H1 (cell line): ENCODE results near the gene CRKL. TPM values are rescaled to one million over a fixed set of nuclear protein-coding genes. Genes with fewer than 3 reads are reported as not detected.
A peak's percentile ranks its signal among the peaks of the same experiment; 100 is the strongest.

Experiments
- CTCF ChIA-PET: fragments of 300-600 bp; sonication (Branson Sonifier 250); formaldehyde crosslinking; loops from one replicate; lab custom pipeline; 2021; ENCODE audit not compliant: partially characterized antibody; lab: Charles Lee
- POLR2A ChIA-PET: fragments of 300-600 bp; sonication (Branson Sonifier 250); formaldehyde crosslinking; loops from one replicate; lab custom pipeline; 2021; ENCODE audit warnings: inconsistent platforms; ENCODE audit not compliant: partially characterized antibody; lab: Charles Lee
- DNase-seq, 2 experiments: peaks; one replicate each; pipeline versions ENCODE4 v3.0.0 to v3.0.0-alpha.2; 2010 to 2022; ENCODE audit warnings: low spot score in 2 of 2, low read depth in 1 of 2, mixed read lengths in 1 of 2
- FAIRE-seq: peaks from 2 replicates; lab custom pipeline; 2011; peaks lifted over from hg19 to GRCh38; lab: Jason Lieb, UNC
- H2AFZ ChIP-seq: 2 replicates; pipeline ENCODE4 v1.8.1; 2012; ENCODE audit warnings: low read length, inconsistent platforms
- H2AK5ac ChIP-seq: 2 replicates; pipeline ENCODE4 v1.6.1; 2013; ENCODE audit warnings: low read depth, low read length
- H2BK120ac ChIP-seq: replicated peaks from 2 replicates; pipeline ENCODE3; 2013; ENCODE audit warnings: low read depth, low read length, inconsistent platforms
- H2BK12ac ChIP-seq: 2 replicates; pipeline ENCODE4 v1.6.1; 2013; ENCODE audit warnings: low read depth, low read length
- H2BK15ac ChIP-seq: 2 replicates; pipeline ENCODE4 v1.6.1; 2013; ENCODE audit warnings: low read length
- H2BK20ac ChIP-seq: 2 replicates; pipeline ENCODE4 v1.6.1; 2013; ENCODE audit warnings: low read length
- H2BK5ac ChIP-seq: 2 replicates; pipeline ENCODE4 v1.6.1; 2013; ENCODE audit warnings: low read depth, low read length
- H3K14ac ChIP-seq: 2 replicates; pipeline ENCODE4 v1.6.1; 2013; ENCODE audit warnings: inconsistent platforms; ENCODE audit not compliant: insufficient read length
- H3K18ac ChIP-seq: 2 replicates; pipeline ENCODE4 v1.6.1; 2013; ENCODE audit warnings: low read length; ENCODE audit errors: extremely low read depth
- H3K23ac ChIP-seq: 2 replicates; pipeline ENCODE4 v1.6.1; 2013; ENCODE audit warnings: inconsistent platforms; ENCODE audit not compliant: insufficient read length
- H3K23me2 ChIP-seq: 2 replicates; pipeline ENCODE4 v1.6.1; 2013; ENCODE audit warnings: low read depth, low read length
- H3K27ac ChIP-seq: 2 replicates; pipeline ENCODE4 v1.6.1; 2011; ENCODE audit warnings: low read depth, low read length, inconsistent platforms
- H3K27me3 ChIP-seq, 4 experiments: replicated peaks in 1 of 4; 1 replicate in 1 of 4; 2 replicates in 3 of 4; pipeline versions ENCODE4 v1.6.1 to v1.8.1; 2011 to 2013; ENCODE audit warnings: low read length in 3 of 4, mild to moderate bottlenecking in 3 of 4, inconsistent platforms in 2 of 4, mixed read lengths in 2 of 4, moderate library complexity in 1 of 4; ENCODE audit not compliant: control insufficient read depth in 3 of 4, insufficient read depth in 3 of 4; ENCODE audit errors: extremely low read depth in 1 of 4
- H3K36me3 ChIP-seq, 4 experiments: 2 replicates each; pipeline versions ENCODE4 v1.6.1 to v1.8.1; 2011 to 2013; ENCODE audit warnings: mild to moderate bottlenecking in 4 of 4, low read length in 3 of 4, moderate library complexity in 2 of 4, control low read depth in 1 of 4, inconsistent platforms in 1 of 4; ENCODE audit not compliant: insufficient read depth in 4 of 4, control insufficient read depth in 2 of 4
- H3K4ac ChIP-seq: replicated peaks from 2 replicates; pipeline ENCODE3; 2013; ENCODE audit warnings: low read length, low read depth, mixed read lengths, inconsistent platforms; ENCODE audit not compliant: insufficient read length
- H3K4me1 ChIP-seq, 4 experiments: replicated peaks in 1 of 4; 1 replicate in 1 of 4; 2 replicates in 3 of 4; pipeline versions ENCODE4 v1.6.1 to v1.8.1; 2011 to 2013; ENCODE audit warnings: low read length in 3 of 4, inconsistent platforms in 2 of 4, mixed read lengths in 1 of 4; ENCODE audit not compliant: insufficient read depth in 4 of 4, control insufficient read depth in 3 of 4
- H3K4me2 ChIP-seq, 2 experiments: 2 replicates each; pipeline versions ENCODE4 v1.6.1 to v1.8.1; 2011 to 2013; ENCODE audit warnings: low read depth in 2 of 2, low read length in 2 of 2, control low read depth in 1 of 2, inconsistent platforms in 1 of 2, mild to moderate bottlenecking in 1 of 2; ENCODE audit not compliant: insufficient read depth in 1 of 2
- H3K4me3 ChIP-seq, 4 experiments: fragments of 200-600, 300-600 bp in 1 of 4; sonication (generic), shearing (Covaris generic), sonication (Bioruptor Twin) in 1 of 4; 2 replicates each; pipeline versions ENCODE4 v1.5.1 to v1.8.1; 2011 to 2016; ENCODE audit warnings: low read length in 4 of 4, low read depth in 3 of 4, control low read depth in 2 of 4, inconsistent platforms in 2 of 4, mild to moderate bottlenecking in 2 of 4, mixed read lengths in 1 of 4, moderate library complexity in 1 of 4; ENCODE audit not compliant: insufficient read depth in 2 of 4; ENCODE audit errors: extremely low read depth in 1 of 4
- H3K56ac ChIP-seq: replicated peaks from 2 replicates; pipeline ENCODE3; 2013; ENCODE audit warnings: low read depth, mild to moderate bottlenecking, mixed read lengths, low read length, inconsistent platforms; ENCODE audit not compliant: insufficient read length
- H3K79me1 ChIP-seq: 2 replicates; pipeline ENCODE4 v1.6.1; 2013; ENCODE audit warnings: low read depth, low read length, control low read depth
- H3K79me2 ChIP-seq, 2 experiments: 2 replicates each; pipeline versions ENCODE4 v1.6.1 to v1.8.1; 2012 to 2013; ENCODE audit warnings: low read length in 2 of 2, mild to moderate bottlenecking in 2 of 2, inconsistent platforms in 1 of 2; ENCODE audit not compliant: insufficient read depth in 2 of 2, control insufficient read depth in 1 of 2
- H3K9ac ChIP-seq, 4 experiments: replicated peaks in 1 of 4; 1 replicate in 1 of 4; 2 replicates in 3 of 4; pipeline versions ENCODE4 v1.6.1 to v1.8.1; 2011 to 2013; ENCODE audit warnings: low read depth in 3 of 4, low read length in 3 of 4, control low read depth in 2 of 4, mild to moderate bottlenecking in 2 of 4, moderate library complexity in 2 of 4, inconsistent platforms in 1 of 4; ENCODE audit errors: extremely low read depth in 1 of 4
- H3K9me3 ChIP-seq, 2 experiments: 2 replicates each; pipeline versions ENCODE4 v1.6.1 to v1.8.1; 2012 to 2013; ENCODE audit warnings: mild to moderate bottlenecking in 2 of 2, moderate library complexity in 2 of 2, control low read depth in 1 of 2, inconsistent platforms in 1 of 2, low read depth in 1 of 2, low read length in 1 of 2, mixed read lengths in 1 of 2; ENCODE audit not compliant: insufficient read depth in 2 of 2
- H4K20me1 ChIP-seq, 2 experiments: replicated peaks in 1 of 2; 2 replicates each; pipeline versions ENCODE3 to v1.8.1; 2011 to 2013; ENCODE audit warnings: inconsistent platforms in 2 of 2, low read length in 2 of 2, mild to moderate bottlenecking in 1 of 2; ENCODE audit not compliant: insufficient read depth in 2 of 2, control insufficient read depth in 1 of 2
- H4K5ac ChIP-seq: 2 replicates; pipeline ENCODE4 v1.6.1; 2013; ENCODE audit warnings: low read length, low read depth, mixed read lengths, inconsistent platforms; ENCODE audit not compliant: insufficient read length
- H4K8ac ChIP-seq: 2 replicates; pipeline ENCODE4 v1.8.0; 2013; ENCODE audit warnings: mild to moderate bottlenecking, moderate library complexity, low read length, inconsistent platforms; ENCODE audit not compliant: insufficient read depth; ENCODE audit errors: extremely low read depth
- H4K91ac ChIP-seq: replicated peaks from 2 replicates; pipeline ENCODE3; 2013; ENCODE audit warnings: low read length, mixed read lengths, inconsistent platforms; ENCODE audit not compliant: insufficient read length
- KDM5A ChIP-seq: fragments of 200-600 bp; IDR thresholded peaks from 2 replicates; pipeline ENCODE4 v1.7.1; 2012; ENCODE audit warnings: mild to moderate bottlenecking, low read length, inconsistent platforms, mixed read lengths
- MAFK ChIP-seq: IDR thresholded peaks from 2 replicates; pipeline ENCODE4 v1.6.1; 2012; ENCODE audit warnings: low read depth, mild to moderate bottlenecking, improper control_type of control experiment, low read length
- POLR2AphosphoS5 ChIP-seq: IDR thresholded peaks from 2 replicates; pipeline ENCODE4 v1.6.1; 2011; ENCODE audit warnings: low read depth, low read length
- WGBS, 2 experiments: shearing (Covaris generic) in 1 of 2; methylation state at CpG; one replicate each; pipeline versions ENCODE4 v1.1.6 to v1.1.7; 2013 to 2015; ENCODE audit warnings: low lambda C conversion rate in 2 of 2, mixed read lengths in 2 of 2, inconsistent platforms in 1 of 2, low coverage in 1 of 2, missing lambda C conversion rate in 1 of 2; ENCODE audit not compliant: insufficient replicate concordance in 2 of 2, insufficient coverage in 1 of 2, insufficient read length in 1 of 2; ENCODE audit errors: extremely low coverage in 1 of 2, missing lambda C conversion rate in 1 of 2; 5-methylcytosine and 5-hydroxymethylcytosine counted together
- polyA plus RNA-seq, 7 experiments: library from polyadenylated mRNA; depleted of rRNA in 3 of 7; stranded (reverse) in 5 of 7; unstranded in 2 of 7; fragments of >200 nt in 5 of 7; fragments of 200-250 nt in 2 of 7; gene quantifications; 1 replicate in 5 of 7; 2 replicates in 1 of 7; 4 replicates in 1 of 7; pipeline versions ENCODE4 v1.2.1 to v1.2.3, GENCODE V29; 2011 to 2013; ENCODE audit warnings: missing spikeins in 2 of 7, mixed read lengths in 2 of 7
- total RNA-seq: library from RNA; stranded (reverse); fragmentation: NEBNext Ultra II Directional; extraction: Animal tissue kit (Norgen Biotek cat#: 25700); gene quantifications from 2 replicates; pipeline ENCODE4 v1.2.1, GENCODE V29; 2021

CRKL gene
- total and polyA plus RNA-seq, 2 of the 8 experiments (the other 6 are each of a cell fraction or from before 2014, with no cell fraction given): 34.5 to 94.5 TPM

- H4K20me1 ChIP-seq: peaks cover 6 to 12% of the 10 kb centered on the region in 2 experiments
Measured at GRCh38 chr22:21000987-21001600, 83.9 kb downstream of the CRKL start.

More at GRCh38 chr22:21000987-21001600, 83.9 kb downstream of the CRKL start:
- H4K8ac ChIP-seq: peak overlapping the region; percentile 85; the same call in 1 of the 2 replicates
- H3K27me3 ChIP-seq: no peaks in the 10 kb centered on the region
- 0 out of 2 replicates have a peak overlapping the region, but pooled peaks have one; percentile 29 for H2BK15ac ChIP-seq
- H3K79me2 ChIP-seq: no peaks in the 10 kb centered on the region; a peak in 1 of 4 replicates
- H4K5ac ChIP-seq: peak overlapping the region; percentile 88
- H3K9ac ChIP-seq: peak overlapping the region; percentile 66 to 86 (median 82)
- ChIA-PET POLR2A (interaction anchor here (0.9 to 5.5 kb wide), 6 partner anchors 9 to 116 kb away, joined by 3 to 45 read pairs (median 4); partner anchors contain the start of gene LZTR1), CTCF (interaction anchor here (0.6 to 3.0 kb wide), 6 partner anchors 11 to 47 kb away, joined by 3 to 13 read pairs (median 3); partner anchors contain the start of genes AIFM3 and LZTR1)
- no peak overlapping the region for H3K14ac ChIP-seq
- H3K36me3 ChIP-seq: peaks cover 2 to 7% (median 4%) of the 10 kb centered on the region in 4 experiments; a peak in 4 of 8 replicates
- H3K4ac ChIP-seq: peak overlapping the region; percentile 94
- H2BK5ac ChIP-seq: peak overlapping the region; percentile 76; the same call in 1 of the 2 replicates
- peak overlapping the region; percentile 61 for H4K91ac ChIP-seq
- H3K79me1 ChIP-seq: peaks cover 2% of the 10 kb centered on the region; the same call in 1 of the 2 replicates
- peaks cover 0 to 12% (median 8%) of the 10 kb centered on the region in 4 experiments; a peak in 5 of 7 replicates for H3K4me1 ChIP-seq
- peaks cover 12% of the 10 kb centered on the region; the same call in 1 of the 2 replicates for H3K23me2 ChIP-seq
- H3K23ac ChIP-seq: no peak overlapping the region
- FAIRE-seq (no peak), DNase-seq (no peak)
- H2AFZ ChIP-seq: 0 out of 2 replicates have a peak overlapping the region, but pooled peaks have one; percentile 9
- H2AK5ac ChIP-seq: no peak overlapping the region
- peak overlapping the region; percentile 73 to 82 for H3K4me2 ChIP-seq
- no peak overlapping the region for H2BK12ac ChIP-seq
- peak; percentile 6; the same call in 1 of the 2 replicates for TF ChIP-seq POLR2AphosphoS5
- no peak for TF ChIP-seq KDM5A
- no peak for TF ChIP-seq MAFK
- H3K9me3 ChIP-seq: no peaks in the 10 kb centered on the region
- H3K4me3 ChIP-seq: peak overlapping the region; percentile 64 to 99 (median 83)
- peak overlapping the region; percentile 73 for H3K56ac ChIP-seq
- no peak overlapping the region for H2BK120ac ChIP-seq
- H3K27ac ChIP-seq: peak overlapping the region; percentile 74; the same call in 1 of the 2 replicates
- 31% methylated on average over 18 of the region's 26 CpGs; no CpG with 5 or more reads in 1 of the 2 experiments for WGBS, 2 experiments
- H3K18ac ChIP-seq: 0 out of 2 replicates have a peak overlapping the region, but pooled peaks have one; percentile 2
- no peak overlapping the region for H2BK20ac ChIP-seq
